A549 (cell line): ENCODE measurements around the gene DPAGT1.

Experiments
- CBX2 ChIP-seq: fragments of 200-600 bp; sonication (generic); IDR thresholded peaks from 2 replicates; pipeline ENCODE4 v1.6.1; 2016; ENCODE audit warnings: low read depth, mild to moderate bottlenecking, borderline replicate concordance
- CTCF ChIP-seq: fragments of >200 bp; sonication (Bioruptor Twin); formaldehyde crosslinking; IDR thresholded peaks from 3 replicates; pipeline ENCODE4 v1.5.1; 2016
- EP300 ChIP-seq, 2 experiments: fragments of >200 bp; sonication (Bioruptor Twin); formaldehyde crosslinking; IDR thresholded peaks; 2 replicates in 1 of 2; 3 replicates in 1 of 2; pipeline ENCODE4 v1.6.1; 2016 to 2017
- GATA3 ChIP-seq: IDR thresholded peaks from 2 replicates; pipeline ENCODE4 v1.6.1; 2012; ENCODE audit warnings: borderline replicate concordance
- HMGXB4 ChIP-seq: fragments of 250-450 bp; sonication (Bioruptor Pico); IDR thresholded peaks from 2 replicates; pipeline ENCODE4 v1.5.0; 2021; ENCODE audit warnings: mild to moderate bottlenecking, moderate library complexity, borderline replicate concordance
- NFE2L2 ChIP-seq: fragments of 150-350 bp; conservative IDR thresholded peaks from 2 replicates; pipeline ENCODE4 v1.6.1; 2014; ENCODE audit warnings: low read length
- REST ChIP-seq: fragments of 200-600 bp; sonication (generic); IDR thresholded peaks from 2 replicates; pipeline ENCODE4 v1.6.1; 2016; ENCODE audit warnings: antibody characterized with exemption, mild to moderate bottlenecking, moderate library complexity

GRCh38 chr11:119116235-119116594, 14.6 kb upstream of the DPAGT1 start:
- TF ChIP-seq CTCF (no peak), CBX2 (no peak), REST (no peak), GATA3 (no peak), EP300 (IDR thresholded peaks at IDR 0.05) (no peak), HMGXB4 (CRISPR knock-in tag) (no peak), NFE2L2 (no peak)
